SU-DHL-6 (cell line): ENCODE measurements around the gene C9orf78.

Experiments used
- H2AFZ ChIP-seq: fragments of 200-600 bp; sonication (generic); 2 replicates; pipeline ENCODE4 v1.6.1; 2014; ENCODE audit warnings: low read depth, mild to moderate bottlenecking, moderate library complexity, mixed read lengths, antibody characterized with exemption, low read length; ENCODE audit not compliant: severe bottlenecking
- H3F3A ChIP-seq: fragments of 200-600 bp; shearing (Covaris generic); 2 replicates; pipeline ENCODE4 v1.6.0; 2016; ENCODE audit warnings: antibody characterized with exemption, mild to moderate bottlenecking; ENCODE audit not compliant: insufficient read depth
- H3K27ac ChIP-seq: fragments of 200-600 bp; sonication (generic); 2 replicates; pipeline ENCODE4 v1.5.1; 2016; ENCODE audit warnings: low read depth, mild to moderate bottlenecking, low read length, moderate library complexity, mixed read lengths
- H3K27me3 ChIP-seq: fragments of 200-600 bp; sonication (generic), shearing (Covaris generic); 2 replicates; pipeline ENCODE4 v1.6.0; 2014; ENCODE audit warnings: mild to moderate bottlenecking, low read length
- H3K36me3 ChIP-seq: fragments of 200-600 bp; sonication (generic); 2 replicates; pipeline ENCODE4 v1.6.1; 2014; ENCODE audit warnings: mild to moderate bottlenecking, low read length, mixed read lengths
- H3K4me2 ChIP-seq: fragments of 300-600, 200-600 bp; shearing (Covaris generic), sonication (generic); 2 replicates; pipeline ENCODE4 v1.6.0; 2014; ENCODE audit warnings: low read length, low read depth, mild to moderate bottlenecking; ENCODE audit not compliant: poor library complexity, severe bottlenecking
- H3K4me3 ChIP-seq: fragments of 200-600 bp; sonication (generic); 2 replicates; pipeline ENCODE4 v1.5.1; 2014; ENCODE audit warnings: antibody characterized with exemption, low read length, mild to moderate bottlenecking, mixed read lengths; ENCODE audit not compliant: insufficient read depth, poor library complexity, severe bottlenecking
- H3K79me2 ChIP-seq: fragments of 200-600 bp; sonication (generic); 2 replicates; pipeline ENCODE4 v1.6.1; 2014; ENCODE audit warnings: mild to moderate bottlenecking, low read length, moderate library complexity; ENCODE audit not compliant: insufficient read depth
- H3K9ac ChIP-seq: fragments of 200-600 bp; sonication (generic); 2 replicates; pipeline ENCODE4 v1.7.0; 2014; ENCODE audit warnings: mild to moderate bottlenecking, low read length
- H3K9me2 ChIP-seq: fragments of 200-600 bp; sonication (generic); replicated peaks from 2 replicates; pipeline ENCODE4 v1.6.1; 2014; ENCODE audit warnings: low read length; ENCODE audit not compliant: insufficient read depth
- H3K9me3 ChIP-seq: fragments of 200-600 bp; sonication (generic); 2 replicates; pipeline ENCODE4 v1.6.1; 2014; ENCODE audit warnings: low read length, mixed read lengths; ENCODE audit not compliant: insufficient read depth
- H4K20me1 ChIP-seq: fragments of 200-600 bp; sonication (generic); 2 replicates; pipeline ENCODE4 v1.6.1; 2014; ENCODE audit warnings: low read depth, mild to moderate bottlenecking, antibody characterized with exemption, low read length, moderate library complexity, mixed read lengths
- CTCF ChIP-seq: fragments of 200-600 bp; sonication (generic); IDR thresholded peaks from one replicate; pipeline ENCODE4 v1.5.1; 2017; ENCODE audit warnings: antibody characterized with exemption, mild to moderate bottlenecking, low read length, moderate library complexity; ENCODE audit not compliant: insufficient read depth, poor library complexity, severe bottlenecking
- EZH2phosphoT487 ChIP-seq: fragments of 200-600 bp; sonication (generic), shearing (Covaris generic); conservative IDR thresholded peaks from 2 replicates; pipeline ENCODE4 v1.6.1; 2018; ENCODE audit warnings: mild to moderate bottlenecking, antibody characterized with exemption, low read length, moderate library complexity, mixed read lengths

C9orf78 gene

DNA sequence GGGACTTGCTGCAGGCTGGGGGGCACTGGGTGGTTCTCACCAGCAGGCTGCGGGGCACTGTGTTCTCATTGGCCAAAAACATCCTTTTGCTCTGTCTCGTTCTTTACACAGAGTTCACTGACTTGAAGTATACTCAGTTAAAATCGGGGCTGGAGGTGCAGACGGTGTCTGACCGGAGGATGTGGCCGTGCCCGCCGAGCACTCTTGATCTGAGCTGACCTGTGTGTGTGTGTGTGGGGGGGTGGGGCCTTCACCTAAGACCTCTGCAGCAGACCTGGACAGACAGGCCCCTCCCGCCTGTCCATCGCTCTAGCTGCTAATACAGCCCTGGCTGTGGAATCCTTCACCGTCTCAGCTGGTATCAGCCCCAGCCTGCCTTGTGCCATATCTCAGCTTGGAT, 25.0 kb downstream of the C9orf78 start:
- no peak overlapping the region for H3K4me3 ChIP-seq
- H3K36me3 ChIP-seq = peaks cover 6% of the 10 kb centered on the region; the same call in 1 of the 2 replicates
- H4K20me1 ChIP-seq = no peaks in the 10 kb centered on the region
- no peak overlapping the region for H3K27ac ChIP-seq
- no peaks in the 10 kb centered on the region for H3K79me2 ChIP-seq
- H3K4me2 ChIP-seq = no peak overlapping the region
- no peaks in the 10 kb centered on the region for H3K9me2 ChIP-seq
- H3K9me3 ChIP-seq = no peaks in the 10 kb centered on the region
- no peak for TF ChIP-seq CTCF
- no peak for TF ChIP-seq EZH2phosphoT487
- H3F3A ChIP-seq = no peaks in the 10 kb centered on the region; the same call in 1 of the 2 replicates
- H3K9ac ChIP-seq = no peak overlapping the region
- H3K27me3 ChIP-seq = no peaks in the 10 kb centered on the region
- H2AFZ ChIP-seq = no peak overlapping the region

GRCh38 chr9:129809346-129809745, 25.7 kb downstream of the C9orf78 start:
- H3K36me3 ChIP-seq = peaks cover 6% of the 10 kb centered on the region; the same call in 1 of the 2 replicates
- H3K27me3 ChIP-seq = no peaks in the 10 kb centered on the region
- no peaks in the 10 kb centered on the region for H3K9me2 ChIP-seq
- H3K9ac ChIP-seq = no peak overlapping the region
- no peak overlapping the region for H2AFZ ChIP-seq
- no peak overlapping the region for H3K4me3 ChIP-seq
- no peak overlapping the region for H3K4me2 ChIP-seq
- H3K9me3 ChIP-seq = no peaks in the 10 kb centered on the region
- H3K79me2 ChIP-seq = peaks cover 2% of the 10 kb centered on the region
- no peak for TF ChIP-seq CTCF
- no peak for TF ChIP-seq EZH2phosphoT487
- H3K27ac ChIP-seq = no peak overlapping the region
- H3F3A ChIP-seq = no peaks in the 10 kb centered on the region; the same call in 1 of the 2 replicates
- H4K20me1 ChIP-seq = no peaks in the 10 kb centered on the region

DNA sequence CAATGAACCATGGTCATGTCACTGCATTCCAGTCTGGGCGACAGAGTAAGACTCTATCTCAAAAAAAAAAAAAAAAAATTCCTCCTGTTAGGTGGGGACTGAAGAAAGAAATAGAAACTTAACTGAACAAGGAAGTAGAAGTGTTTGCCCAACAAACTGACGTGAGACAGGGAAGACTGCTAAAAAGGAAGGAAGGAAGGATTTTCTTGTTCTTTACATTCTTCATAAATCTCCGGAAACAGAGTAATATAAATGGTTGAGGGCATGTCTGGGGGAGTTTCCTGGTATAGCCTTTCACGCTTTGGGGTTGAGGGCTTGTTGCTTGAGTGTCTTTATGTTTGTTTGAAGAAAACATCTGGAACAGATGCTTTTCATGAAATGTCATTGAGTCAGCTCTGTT, 29.0 kb downstream of the C9orf78 start:
- peaks cover 11% of the 10 kb centered on the region for H3K79me2 ChIP-seq
- H3K4me2 ChIP-seq = no peak overlapping the region
- H3K27ac ChIP-seq = no peak overlapping the region
- no peaks in the 10 kb centered on the region for H3K9me3 ChIP-seq
- H3K9ac ChIP-seq = no peak overlapping the region
- no peak overlapping the region for H2AFZ ChIP-seq
- H3K4me3 ChIP-seq = no peak overlapping the region
- TF ChIP-seq EZH2phosphoT487 (no peak), CTCF (no peak)
- H3F3A ChIP-seq = no peaks in the 10 kb centered on the region; the same call in 1 of the 2 replicates
- H3K36me3 ChIP-seq = no peaks in the 10 kb centered on the region
- H3K9me2 ChIP-seq = no peaks in the 10 kb centered on the region
- no peaks in the 10 kb centered on the region for H3K27me3 ChIP-seq
- no peaks in the 10 kb centered on the region for H4K20me1 ChIP-seq

DNA sequence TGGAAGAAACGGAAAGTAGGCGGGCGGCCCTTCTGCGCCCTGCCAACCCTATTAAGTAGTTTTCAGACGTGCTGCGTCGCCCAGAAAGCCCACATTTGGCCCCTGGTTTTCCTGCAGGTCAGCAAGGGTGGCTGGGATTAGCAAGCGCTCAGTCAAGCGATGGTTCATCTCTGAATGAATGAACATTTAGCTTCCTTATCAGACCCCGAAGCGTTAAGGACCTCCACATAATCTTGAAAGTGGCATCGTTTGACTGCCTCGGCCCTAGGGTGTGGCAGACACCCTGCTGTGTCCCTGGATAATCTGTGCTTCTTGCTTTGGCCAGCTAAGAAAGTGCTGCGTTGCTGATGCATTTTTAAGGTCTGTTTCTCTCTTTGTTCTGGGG, 31.4 kb downstream of the C9orf78 start:
- no peaks in the 10 kb centered on the region for H3K27me3 ChIP-seq
- H3K36me3 ChIP-seq = no peaks in the 10 kb centered on the region
- H3K9ac ChIP-seq = peak overlapping the region; percentile 77
- H3K4me3 ChIP-seq = peak overlapping the region; percentile 70
- no peaks in the 10 kb centered on the region for H3K9me3 ChIP-seq
- H3K27ac ChIP-seq = no peak overlapping the region
- peak overlapping the region; percentile 86 for H3K4me2 ChIP-seq
- H3F3A ChIP-seq = no peaks in the 10 kb centered on the region
- H4K20me1 ChIP-seq = no peaks in the 10 kb centered on the region
- H2AFZ ChIP-seq = peak overlapping the region; percentile 78
- peaks cover 11% of the 10 kb centered on the region for H3K79me2 ChIP-seq
- no peaks in the 10 kb centered on the region for H3K9me2 ChIP-seq
- no peak for TF ChIP-seq EZH2phosphoT487
- no peak for TF ChIP-seq CTCF
